Subcutaneous abdominal adipose tissue (tissue), 5 donors: Measurements from ENCODE around the gene LMX1B.

ENCODE experiments used
- H3K27ac ChIP-seq: one replicate; pipeline ENCODE4 v1.7.0; 2013; ENCODE audit warnings: low read depth, mild to moderate bottlenecking, inconsistent platforms, low read length, moderate library complexity
- H3K27me3 ChIP-seq, 5 donors: one replicate each; pipeline ENCODE4 v1.7.0; 2013; ENCODE audit warnings: low read length in 5 of 5, inconsistent platforms in 1 of 5; ENCODE audit not compliant: control insufficient read depth in 5 of 5, insufficient read depth in 4 of 5
- H3K36me3 ChIP-seq, 5 donors: one replicate each; pipeline ENCODE4 v1.7.0; 2013; ENCODE audit warnings: low read length in 5 of 5; ENCODE audit not compliant: control insufficient read depth in 5 of 5, insufficient read depth in 5 of 5
- H3K4me1 ChIP-seq, 5 donors: one replicate each; pipeline ENCODE4 v1.7.0; 2013; ENCODE audit warnings: low read length in 5 of 5, mild to moderate bottlenecking in 3 of 5, moderate library complexity in 1 of 5; ENCODE audit not compliant: control insufficient read depth in 5 of 5, insufficient read depth in 5 of 5
- H3K4me3 ChIP-seq, 5 donors: one replicate each; pipeline ENCODE4 v1.7.0; 2013; ENCODE audit warnings: low read length in 5 of 5, low read depth in 1 of 5
- H3K9ac ChIP-seq, 5 donors: one replicate each; pipeline ENCODE4 v1.7.0; 2013; ENCODE audit warnings: low read length in 5 of 5, mild to moderate bottlenecking in 4 of 5, moderate library complexity in 3 of 5
- H3K9me3 ChIP-seq, 5 donors: one replicate each; pipeline ENCODE4 v1.7.0; 2013; ENCODE audit warnings: low read length in 5 of 5; ENCODE audit not compliant: control insufficient read depth in 5 of 5
- donor health status: healthy.
- donor health status: healthy.
- donor health status: healthy.
- donor health status: healthy.
- donor health status: healthy.

The LMX1B gene

GRCh38 chr9:126683698-126684044 lies 69.9 kb downstream of the LMX1B start:
- Histone ChIP-seq H3K4me3 (no peak overlapping the region), H3K36me3 (no peaks in the 10 kb centered on the region), H3K9ac (no peak overlapping the region), H3K9me3 (no peaks in the 10 kb centered on the region), H3K27ac (no peak overlapping the region), H3K27me3 (peaks cover 14 to 66% (median 51%) of the 10 kb centered on the region in 5 donors), H3K4me1 (peaks cover 0 to 9% (median 7%) of the 10 kb centered on the region in 5 donors)

- Histone ChIP-seq H3K27ac (no peak overlapping the region), H3K4me3 (no peak overlapping the region), H3K9ac (no peak overlapping the region), H3K36me3 (no peaks in the 10 kb centered on the region), H3K27me3 (peaks cover 16 to 73% (median 57%) of the 10 kb centered on the region in 5 donors), H3K4me1 (peaks cover 0 to 9% (median 7%) of the 10 kb centered on the region in 5 donors), H3K9me3 (no peaks in the 10 kb centered on the region)
Measured at GRCh38 chr9:126684345-126684744, 70.6 kb downstream of the LMX1B start.

GRCh38 chr9:126684965-126685465 lies 71.3 kb downstream of the LMX1B start:
- H3K27me3 ChIP-seq: peaks cover 19 to 74% (median 60%) of the 10 kb centered on the region in 5 donors
- H3K36me3 ChIP-seq: no peaks in the 10 kb centered on the region
- peaks cover 0 to 9% (median 7%) of the 10 kb centered on the region in 5 donors for H3K4me1 ChIP-seq
- H3K9ac ChIP-seq: no peak overlapping the region
- no peak overlapping the region for H3K4me3 ChIP-seq
- H3K9me3 ChIP-seq: no peaks in the 10 kb centered on the region
- H3K27ac ChIP-seq: no peak overlapping the region

GRCh38 chr9:126687930-126688461 lies 74.3 kb downstream of the LMX1B start:
- Histone ChIP-seq H3K27ac (no peak overlapping the region), H3K36me3 (no peaks in the 10 kb centered on the region), H3K4me3 (no peak overlapping the region), H3K27me3 (peaks cover 24 to 72% (median 62%) of the 10 kb centered on the region in 5 donors), H3K9ac (no peak overlapping the region), H3K4me1 (peaks cover 0 to 4% (median 3%) of the 10 kb centered on the region in 5 donors), H3K9me3 (no peaks in the 10 kb centered on the region)

- peaks cover 18 to 67% (median 58%) of the 10 kb centered on the region in 5 donors for H3K27me3 ChIP-seq
- H3K36me3 ChIP-seq: no peaks in the 10 kb centered on the region
- no peak overlapping the region for H3K27ac ChIP-seq
- no peaks in the 10 kb centered on the region for H3K9me3 ChIP-seq
- H3K4me1 ChIP-seq: no peaks in the 10 kb centered on the region
- no peak overlapping the region for H3K9ac ChIP-seq
- no peak overlapping the region for H3K4me3 ChIP-seq
Measured at GRCh38 chr9:126688617-126689016, 74.9 kb downstream of the LMX1B start.

GRCh38 chr9:126689027-126689825 lies 75.5 kb downstream of the LMX1B start:
- Histone ChIP-seq H3K4me3 (no peak overlapping the region), H3K9me3 (no peaks in the 10 kb centered on the region), H3K4me1 (no peaks in the 10 kb centered on the region), H3K9ac (no peak overlapping the region), H3K36me3 (no peaks in the 10 kb centered on the region), H3K27ac (no peak overlapping the region), H3K27me3 (peaks cover 17 to 61% (median 52%) of the 10 kb centered on the region in 5 donors)

GRCh38 chr9:126690431-126691051 lies 76.8 kb downstream of the LMX1B start:
- Histone ChIP-seq H3K36me3 (no peaks in the 10 kb centered on the region), H3K9me3 (no peaks in the 10 kb centered on the region), H3K27me3 (peaks cover 16 to 55% (median 45%) of the 10 kb centered on the region in 5 donors), H3K4me1 (no peaks in the 10 kb centered on the region), H3K27ac (no peak overlapping the region), H3K4me3 (no peak overlapping the region), H3K9ac (no peak overlapping the region)

- no peaks in the 10 kb centered on the region for H3K4me1 ChIP-seq
- H3K9ac ChIP-seq: no peak overlapping the region
- no peaks in the 10 kb centered on the region for H3K9me3 ChIP-seq
- H3K4me3 ChIP-seq: no peak overlapping the region
- no peak overlapping the region for H3K27ac ChIP-seq
- no peaks in the 10 kb centered on the region for H3K36me3 ChIP-seq
- H3K27me3 ChIP-seq: peaks cover 15 to 51% (median 36%) of the 10 kb centered on the region in 5 donors
Measured at GRCh38 chr9:126692041-126692758, 78.5 kb downstream of the LMX1B start.

GRCh38 chr9:126692759-126693427 lies 79.2 kb downstream of the LMX1B start:
- H3K27me3 ChIP-seq: peaks cover 19 to 52% (median 34%) of the 10 kb centered on the region in 5 donors
- H3K9me3 ChIP-seq: no peaks in the 10 kb centered on the region
- H3K9ac ChIP-seq: no peak overlapping the region
- no peaks in the 10 kb centered on the region for H3K4me1 ChIP-seq
- no peak overlapping the region for H3K27ac ChIP-seq
- no peaks in the 10 kb centered on the region for H3K36me3 ChIP-seq
- no peak overlapping the region for H3K4me3 ChIP-seq
